NB4 (cell line): Measurements from ENCODE around the gene ADGRG7.

ENCODE experiments used
- MAX ChIP-seq: IDR thresholded peaks from 2 replicates; pipeline ENCODE4 v1.6.1; 2011; ENCODE audit warnings: low read depth, low read length
- MYC ChIP-seq: IDR thresholded peaks from 2 replicates; pipeline ENCODE4 v1.6.1; 2011; ENCODE audit warnings: low read depth, low read length
- POLR2A ChIP-seq: IDR thresholded peaks from 2 replicates; pipeline ENCODE4 v1.6.1; 2011; ENCODE audit warnings: mild to moderate bottlenecking; ENCODE audit not compliant: insufficient read length; ENCODE audit errors: extremely low read depth
- TF ChIP-seq, protein P1 (sequence below): IDR thresholded peaks from one replicate; pipeline ENCODE4 v1.5.1; 2012; ENCODE audit warnings: low read depth, low read length

DNA sequence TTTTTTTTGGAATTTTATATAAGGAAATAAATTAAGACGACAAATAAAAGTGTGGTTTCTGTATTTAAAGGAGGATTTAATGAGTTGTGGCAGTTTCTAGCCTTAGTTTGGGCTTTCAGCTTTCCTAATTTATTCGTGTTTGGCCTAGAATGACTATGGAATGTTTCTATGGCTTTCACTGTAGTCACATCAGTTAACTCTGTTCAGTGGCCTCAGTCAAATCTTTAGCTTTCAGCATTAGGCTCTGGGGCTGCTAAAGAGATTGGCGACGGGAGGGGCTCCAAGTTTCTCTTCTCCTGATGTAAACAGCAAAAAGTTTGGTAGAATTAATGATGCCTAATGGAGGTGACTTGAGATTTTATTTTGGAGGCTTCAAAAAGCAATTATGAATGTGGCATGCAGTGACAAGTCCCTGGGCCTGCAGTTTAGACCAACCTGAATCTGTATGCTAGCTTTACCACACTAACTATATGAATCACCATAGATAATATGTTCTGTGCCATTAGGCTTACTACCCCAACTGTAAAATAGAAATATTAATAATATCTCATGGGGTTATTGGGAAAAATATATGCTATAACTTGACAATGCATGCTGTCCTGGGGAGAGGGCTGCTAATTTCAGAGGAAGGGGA, 47.1 kb upstream of the ADGRG7 start:
- TF ChIP-seq, protein P1, sequence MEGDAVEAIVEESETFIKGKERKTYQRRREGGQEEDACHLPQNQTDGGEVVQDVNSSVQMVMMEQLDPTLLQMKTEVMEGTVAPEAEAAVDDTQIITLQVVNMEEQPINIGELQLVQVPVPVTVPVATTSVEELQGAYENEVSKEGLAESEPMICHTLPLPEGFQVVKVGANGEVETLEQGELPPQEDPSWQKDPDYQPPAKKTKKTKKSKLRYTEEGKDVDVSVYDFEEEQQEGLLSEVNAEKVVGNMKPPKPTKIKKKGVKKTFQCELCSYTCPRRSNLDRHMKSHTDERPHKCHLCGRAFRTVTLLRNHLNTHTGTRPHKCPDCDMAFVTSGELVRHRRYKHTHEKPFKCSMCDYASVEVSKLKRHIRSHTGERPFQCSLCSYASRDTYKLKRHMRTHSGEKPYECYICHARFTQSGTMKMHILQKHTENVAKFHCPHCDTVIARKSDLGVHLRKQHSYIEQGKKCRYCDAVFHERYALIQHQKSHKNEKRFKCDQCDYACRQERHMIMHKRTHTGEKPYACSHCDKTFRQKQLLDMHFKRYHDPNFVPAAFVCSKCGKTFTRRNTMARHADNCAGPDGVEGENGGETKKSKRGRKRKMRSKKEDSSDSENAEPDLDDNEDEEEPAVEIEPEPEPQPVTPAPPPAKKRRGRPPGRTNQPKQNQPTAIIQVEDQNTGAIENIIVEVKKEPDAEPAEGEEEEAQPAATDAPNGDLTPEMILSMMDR: no peak
- TF ChIP-seq MAX (no peak), POLR2A (no peak), MYC (no peak)
